ENCODE results near the gene INO80D.

DNA sequence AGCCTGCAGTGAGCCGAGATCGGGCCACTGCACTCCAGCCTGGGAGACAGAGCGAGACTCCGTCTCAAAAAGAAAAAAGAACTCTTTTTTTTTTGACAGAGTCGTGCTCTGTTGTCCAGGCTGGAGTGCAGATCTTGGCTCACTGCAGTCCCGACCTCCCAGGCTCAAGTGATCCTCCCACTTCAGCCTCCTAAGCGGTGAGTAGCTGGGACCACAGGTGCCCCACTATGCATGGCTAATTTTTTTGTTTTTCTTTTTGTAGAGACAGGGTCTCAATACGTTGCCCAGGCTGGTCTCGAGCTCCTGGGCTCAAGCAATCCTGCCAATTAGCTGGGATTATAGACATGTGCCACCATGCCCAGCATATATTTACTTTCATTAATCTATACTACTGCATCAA, 12.5 kb upstream of the INO80D start:
- TF ChIP-seq, protein P1, sequence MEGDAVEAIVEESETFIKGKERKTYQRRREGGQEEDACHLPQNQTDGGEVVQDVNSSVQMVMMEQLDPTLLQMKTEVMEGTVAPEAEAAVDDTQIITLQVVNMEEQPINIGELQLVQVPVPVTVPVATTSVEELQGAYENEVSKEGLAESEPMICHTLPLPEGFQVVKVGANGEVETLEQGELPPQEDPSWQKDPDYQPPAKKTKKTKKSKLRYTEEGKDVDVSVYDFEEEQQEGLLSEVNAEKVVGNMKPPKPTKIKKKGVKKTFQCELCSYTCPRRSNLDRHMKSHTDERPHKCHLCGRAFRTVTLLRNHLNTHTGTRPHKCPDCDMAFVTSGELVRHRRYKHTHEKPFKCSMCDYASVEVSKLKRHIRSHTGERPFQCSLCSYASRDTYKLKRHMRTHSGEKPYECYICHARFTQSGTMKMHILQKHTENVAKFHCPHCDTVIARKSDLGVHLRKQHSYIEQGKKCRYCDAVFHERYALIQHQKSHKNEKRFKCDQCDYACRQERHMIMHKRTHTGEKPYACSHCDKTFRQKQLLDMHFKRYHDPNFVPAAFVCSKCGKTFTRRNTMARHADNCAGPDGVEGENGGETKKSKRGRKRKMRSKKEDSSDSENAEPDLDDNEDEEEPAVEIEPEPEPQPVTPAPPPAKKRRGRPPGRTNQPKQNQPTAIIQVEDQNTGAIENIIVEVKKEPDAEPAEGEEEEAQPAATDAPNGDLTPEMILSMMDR (conservative IDR thresholded peaks at IDR 0.05; ENCODE audit: low read depth, low read length) = no peak
- no peak for TF ChIP-seq EZH2 (IDR thresholded peaks at IDR 0.05; ENCODE audit: borderline replicate concordance, low read depth, low read length, poor library complexity, severe bottlenecking)
